ENCODE results near the gene CC2D2A. TPM values are rescaled to one million over a fixed set of nuclear protein-coding genes. Genes with fewer than 3 reads are reported as not detected.
A peak's percentile ranks its signal among the peaks of the same experiment; 100 is the strongest.

The CC2D2A gene
- total RNA-seq, 2 donors from 2014 or later, result 2.6 to 8.3 TPM

DNA sequence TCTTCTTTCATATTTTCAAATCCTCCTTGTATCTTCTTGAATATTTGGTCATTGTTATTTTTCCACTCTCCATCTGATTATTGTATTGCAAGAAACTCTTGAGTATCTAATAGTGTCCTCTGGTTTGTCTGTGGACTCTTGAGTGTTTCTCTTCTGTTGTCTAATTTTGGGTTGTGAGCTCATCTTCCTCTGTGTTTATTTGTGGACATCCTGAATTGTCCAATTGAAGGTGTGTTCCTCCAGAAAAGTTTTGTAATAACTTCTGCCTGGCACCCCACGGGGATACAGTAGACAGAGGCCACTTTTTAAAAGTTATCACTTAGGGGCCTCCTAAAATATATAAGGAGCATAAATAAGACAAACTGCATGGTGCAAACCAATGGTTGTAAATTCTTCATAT lies 3.1 kb upstream of the CC2D2A start:
- H3K36me3 ChIP-seq, result no peaks in the 10 kb centered on the region
- H3K9me3 ChIP-seq, result no peaks in the 10 kb centered on the region
- no peak overlapping the region for H3K27ac ChIP-seq
- H3K27me3 ChIP-seq, result no peaks in the 10 kb centered on the region
- intact Hi-C loops (cut with DNase I), result no loop called here
- TF ChIP-seq, protein P1, sequence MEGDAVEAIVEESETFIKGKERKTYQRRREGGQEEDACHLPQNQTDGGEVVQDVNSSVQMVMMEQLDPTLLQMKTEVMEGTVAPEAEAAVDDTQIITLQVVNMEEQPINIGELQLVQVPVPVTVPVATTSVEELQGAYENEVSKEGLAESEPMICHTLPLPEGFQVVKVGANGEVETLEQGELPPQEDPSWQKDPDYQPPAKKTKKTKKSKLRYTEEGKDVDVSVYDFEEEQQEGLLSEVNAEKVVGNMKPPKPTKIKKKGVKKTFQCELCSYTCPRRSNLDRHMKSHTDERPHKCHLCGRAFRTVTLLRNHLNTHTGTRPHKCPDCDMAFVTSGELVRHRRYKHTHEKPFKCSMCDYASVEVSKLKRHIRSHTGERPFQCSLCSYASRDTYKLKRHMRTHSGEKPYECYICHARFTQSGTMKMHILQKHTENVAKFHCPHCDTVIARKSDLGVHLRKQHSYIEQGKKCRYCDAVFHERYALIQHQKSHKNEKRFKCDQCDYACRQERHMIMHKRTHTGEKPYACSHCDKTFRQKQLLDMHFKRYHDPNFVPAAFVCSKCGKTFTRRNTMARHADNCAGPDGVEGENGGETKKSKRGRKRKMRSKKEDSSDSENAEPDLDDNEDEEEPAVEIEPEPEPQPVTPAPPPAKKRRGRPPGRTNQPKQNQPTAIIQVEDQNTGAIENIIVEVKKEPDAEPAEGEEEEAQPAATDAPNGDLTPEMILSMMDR (IDR thresholded peaks at IDR 0.05), result no peak
- H3K9ac ChIP-seq (ENCODE audit: low read depth in 2 of 2, low read length in 2 of 2), result no peak overlapping the region
- no peak for DNase-seq
- H3K4me3 ChIP-seq, result no peak overlapping the region
- H3K4me1 ChIP-seq, result no peaks in the 10 kb centered on the region

DNA sequence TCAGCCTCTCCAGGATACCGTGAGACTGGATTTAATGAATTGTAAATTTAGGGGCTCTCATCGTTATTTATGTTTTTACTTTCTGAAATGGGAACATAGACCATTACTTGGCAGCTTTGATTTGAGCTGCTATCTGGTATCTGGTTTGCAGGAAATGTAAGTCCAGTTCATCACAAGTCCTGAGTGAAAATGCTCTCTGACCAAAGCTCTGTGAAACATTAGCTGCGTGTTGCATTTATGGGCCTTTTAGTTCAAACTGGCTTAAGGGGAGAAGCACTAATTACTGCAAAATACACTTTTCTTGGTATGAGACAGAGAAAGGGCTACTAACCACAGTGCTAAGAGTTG lies 420 bp downstream of the CC2D2A start:
- Histone ChIP-seq H3K4me1 (no peaks in the 10 kb centered on the region), H3K27me3 (no peaks in the 10 kb centered on the region), H3K9ac (ENCODE audit: low read depth in 2 of 2, low read length in 2 of 2) (peak overlapping the region; percentile 50 to 52), H3K27ac (no peak overlapping the region), H3K36me3 (no peaks in the 10 kb centered on the region), H3K4me3 (peak overlapping the region; percentile 38), H3K9me3 (no peaks in the 10 kb centered on the region)
- no peak for DNase-seq
- intact Hi-C loops (cut with DNase I), result no loop called here
- TF ChIP-seq, protein P1 (IDR thresholded peaks at IDR 0.05), result no peak

DNA sequence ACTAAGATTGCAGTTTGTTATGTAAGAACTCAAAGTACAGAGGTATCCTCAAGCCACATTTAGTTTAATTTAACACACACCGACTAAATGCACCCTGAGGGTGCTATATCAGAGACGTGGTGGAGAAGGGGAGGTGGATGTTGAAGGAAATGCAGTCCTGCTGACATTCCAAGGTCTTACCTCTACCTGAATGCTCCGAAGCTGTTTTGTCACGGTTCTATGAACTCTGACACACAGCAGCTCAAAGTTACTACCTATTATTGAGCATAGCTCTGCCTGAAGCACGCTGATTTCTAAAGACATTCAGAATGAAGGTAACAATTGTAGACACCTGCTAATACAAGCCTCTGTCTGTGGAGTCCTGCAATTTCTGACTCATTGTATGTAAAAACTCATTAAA lies 6.7 kb downstream of the CC2D2A start:
- Histone ChIP-seq H3K4me1 (no peaks in the 10 kb centered on the region), H3K9me3 (no peaks in the 10 kb centered on the region), H3K27me3 (no peaks in the 10 kb centered on the region), H3K9ac (ENCODE audit: low read depth in 2 of 2, low read length in 2 of 2) (no peak overlapping the region), H3K4me3 (no peak overlapping the region), H3K36me3 (no peaks in the 10 kb centered on the region), H3K27ac (no peak overlapping the region)
- TF ChIP-seq, protein P1 (IDR thresholded peaks at IDR 0.05), result no peak
- DNase-seq, result no peak
- intact Hi-C loops (cut with DNase I), result no loop called here

DNA sequence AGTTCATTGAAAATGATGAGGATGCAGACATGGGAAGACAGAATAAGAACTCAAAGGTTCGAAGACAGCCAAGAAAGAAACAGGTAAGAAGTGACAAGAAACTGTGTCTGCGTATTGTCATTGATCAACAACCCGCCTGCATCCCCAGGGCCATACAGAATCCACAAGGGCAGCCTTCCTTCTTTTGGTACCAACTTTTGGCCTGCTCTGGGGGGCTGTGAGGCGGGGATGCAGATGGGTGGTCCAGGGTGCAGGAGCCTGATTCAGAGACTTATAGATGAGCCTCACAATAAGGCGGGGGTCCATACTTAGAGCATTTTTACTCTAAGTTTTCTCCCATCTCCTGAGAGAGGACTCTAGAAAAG lies 9.0 kb downstream of the CC2D2A start:
- H3K4me1 ChIP-seq, result no peaks in the 10 kb centered on the region
- TF ChIP-seq, protein P1 (IDR thresholded peaks at IDR 0.05), result no peak
- H3K9ac ChIP-seq (ENCODE audit: low read depth in 2 of 2, low read length in 2 of 2), result no peak overlapping the region
- H3K27ac ChIP-seq, result no peak overlapping the region
- no peak for DNase-seq
- intact Hi-C loops (cut with DNase I), result no loop called here
- H3K9me3 ChIP-seq, result no peaks in the 10 kb centered on the region
- no peaks in the 10 kb centered on the region for H3K36me3 ChIP-seq
- no peaks in the 10 kb centered on the region for H3K27me3 ChIP-seq
- H3K4me3 ChIP-seq, result no peak overlapping the region

DNA sequence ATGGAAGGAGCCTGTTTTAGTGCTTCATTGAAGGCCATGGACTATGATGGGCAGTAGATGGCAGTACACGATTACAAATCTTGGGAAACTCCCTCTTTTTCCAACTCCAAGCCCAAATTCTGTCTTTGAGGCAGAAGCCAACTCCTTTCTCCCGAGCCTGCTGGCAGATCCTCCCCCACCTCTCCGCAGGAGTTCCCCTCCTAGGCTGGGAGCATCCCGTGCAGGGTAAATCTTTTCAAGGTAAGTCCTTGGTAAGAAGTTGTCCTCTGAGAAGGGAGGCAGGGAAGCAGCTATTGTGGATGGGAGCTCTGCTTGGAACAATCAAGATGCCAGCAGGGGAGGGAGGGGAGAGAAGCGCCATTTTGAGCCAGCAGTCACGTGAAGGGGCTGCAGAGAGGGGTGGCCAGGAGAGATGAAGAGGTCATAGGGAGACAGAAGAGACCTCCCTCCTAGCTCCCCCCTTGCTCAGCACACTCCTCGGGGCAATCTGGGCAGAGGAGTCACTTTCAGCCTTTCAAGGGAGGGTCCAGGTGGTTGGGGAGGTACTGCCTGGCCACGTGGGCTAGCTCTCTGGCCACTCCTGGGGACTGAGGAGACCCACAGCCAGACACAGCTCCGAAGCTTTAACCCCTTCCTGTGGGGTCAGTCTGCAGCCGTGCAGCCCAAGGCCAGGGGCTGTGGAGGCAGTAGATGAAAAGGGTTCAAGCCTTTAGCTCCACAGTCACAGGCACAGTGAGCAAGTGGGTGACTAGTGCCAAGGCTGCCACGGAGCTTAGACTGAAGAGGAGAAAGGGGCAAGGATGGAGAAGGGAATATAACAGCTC lies 9.6 kb downstream of the CC2D2A start:
- Histone ChIP-seq H3K27ac (peak overlapping the region; percentile 16), H3K9ac (ENCODE audit: low read depth in 2 of 2, low read length in 2 of 2) (peak overlapping the region; percentile 16 to 27), H3K4me3 (no peak overlapping the region), H3K4me1 (no peaks in the 10 kb centered on the region), H3K9me3 (no peaks in the 10 kb centered on the region), H3K36me3 (no peaks in the 10 kb centered on the region), H3K27me3 (no peaks in the 10 kb centered on the region)
- intact Hi-C loops (cut with DNase I), result no loop called here
- peak; percentile 32 for DNase-seq
- TF ChIP-seq, protein P1 (IDR thresholded peaks at IDR 0.05), result peak; percentile 49
